GM12878 (cell line): Measurements from ENCODE around the gene MYBPC2. TPM values are rescaled to one million over a fixed set of nuclear protein-coding genes. Genes with fewer than 3 reads are reported as not detected.
A peak's percentile ranks its signal among the peaks of the same experiment; 100 is the strongest.

Experiments used
- ATAC-seq: fragments of 200-7000 bp; cut with Tn5 transposase; 3 replicates; pipeline ENCODE4 v1.9.1; 2020; ENCODE audit warnings: mild to moderate bottlenecking, moderate library complexity
- BruUV-seq: library from RNA; stranded (reverse); fragments of 400-500 nt; replicated peaks from 2 replicates; lab custom pipeline; 2021; lab: Mats Ljungman, UMichigan
- CTCF ChIA-PET: fragments of 300-600 bp; sonication (Branson Sonifier 250); formaldehyde crosslinking; extraction: SDS; loops from one replicate; lab custom pipeline; 2021; ENCODE audit warnings: inconsistent platforms; lab: Yijun Ruan, JAX
- POLR2A ChIA-PET: fragments of 350-600 bp; formaldehyde crosslinking; extraction: SDS; loops from one replicate; lab custom pipeline; 2021; ENCODE audit warnings: inconsistent platforms; lab: Charles Lee
- RAD21 ChIA-PET: fragments of 300-600 bp; sonication (Branson Sonifier 250); formaldehyde crosslinking; loops from one replicate; lab custom pipeline; 2023; ENCODE audit warnings: antibody characterized with exemption; ENCODE audit not compliant: unreplicated experiment; lab: Charles Lee
- SMC1A ChIA-PET: fragments of 300-600 bp; sonication (Branson Sonifier 250); formaldehyde crosslinking; loops from one replicate; lab custom pipeline; 2023; ENCODE audit not compliant: unreplicated experiment, uncharacterized antibody; lab: Charles Lee
- DNase-seq: peaks from one replicate; pipeline ENCODE4 v3.0.0-alpha.2; 2011; ENCODE audit warnings: low read depth, low spot score
- FAIRE-seq: peaks from 3 replicates; lab custom pipeline; 2011; peaks lifted over from hg19 to GRCh38; lab: Jason Lieb, UNC
- H2AFZ ChIP-seq: 2 replicates; pipeline ENCODE4 v1.6.0; 2011; ENCODE audit warnings: low read depth, low read length, control low read depth; ENCODE audit not compliant: control insufficient read depth
- H3K27ac ChIP-seq: 2 replicates; pipeline ENCODE4 v1.5.1; 2011; ENCODE audit warnings: control low read depth; ENCODE audit not compliant: control insufficient read depth, insufficient read depth
- H3K27me3 ChIP-seq, 2 experiments: replicated peaks in 1 of 2; 2 replicates each; pipeline versions ENCODE4 v1.6.0 to v1.6.1; 2011; ENCODE audit warnings: low read length in 1 of 2; ENCODE audit not compliant: control insufficient read depth in 2 of 2, insufficient read depth in 2 of 2
- H3K36me3 ChIP-seq, 2 experiments: 2 replicates each; pipeline ENCODE4 v1.5.1; 2011; ENCODE audit warnings: low read length in 1 of 2; ENCODE audit not compliant: control insufficient read depth in 2 of 2, insufficient read depth in 2 of 2
- H3K4me1 ChIP-seq: 2 replicates; pipeline ENCODE4 v1.6.1; 2011; ENCODE audit warnings: mild to moderate bottlenecking, low read length, moderate library complexity, mixed read lengths; ENCODE audit not compliant: control insufficient read depth, insufficient read depth
- H3K4me2 ChIP-seq: 2 replicates; pipeline ENCODE4 v1.6.0; 2011; ENCODE audit warnings: control low read depth; ENCODE audit not compliant: control insufficient read depth, insufficient read depth
- H3K4me3 ChIP-seq: fragments of 200-600 bp; sonication (generic); 2 replicates; pipeline ENCODE4 v1.5.1; 2016
- H3K79me2 ChIP-seq: 2 replicates; pipeline ENCODE4 v1.6.0; 2011; ENCODE audit warnings: low read length; ENCODE audit not compliant: control insufficient read depth, insufficient read depth
- H3K9ac ChIP-seq: 2 replicates; pipeline ENCODE4 v1.8.0; 2011; ENCODE audit warnings: low read length, control low read depth, mixed read lengths; ENCODE audit not compliant: control insufficient read depth, insufficient read depth
- H3K9me3 ChIP-seq: replicated peaks from 3 replicates; pipeline ENCODE4 v1.5.1; 2011; ENCODE audit warnings: mild to moderate bottlenecking, low read length; ENCODE audit not compliant: control insufficient read depth, insufficient read depth
- H4K20me1 ChIP-seq: 2 replicates; pipeline ENCODE4 v1.6.0; 2011; ENCODE audit not compliant: control insufficient read depth, insufficient read depth
- CHD4 ChIP-seq: fragments of 200-600 bp; sonication (generic); IDR thresholded peaks from 2 replicates; pipeline ENCODE4 v1.6.1; 2016; ENCODE audit warnings: mild to moderate bottlenecking
- CREB1 ChIP-seq: IDR thresholded peaks from 2 replicates; pipeline ENCODE4 v1.6.1; 2012; ENCODE audit warnings: low read depth, mild to moderate bottlenecking, inconsistent platforms
- E2F4 ChIP-seq: IDR thresholded peaks from 2 replicates; pipeline ENCODE4 v1.6.1; 2012; ENCODE audit warnings: low read depth, low read length, improper control_type of control experiment
- ESRRA ChIP-seq: IDR thresholded peaks from 2 replicates; pipeline ENCODE4 v1.6.1; 2012; ENCODE audit warnings: mild to moderate bottlenecking, low read length, improper control_type of control experiment
- FOS ChIP-seq: IDR thresholded peaks from 3 replicates; pipeline ENCODE4 v1.6.1; 2011; ENCODE audit warnings: borderline replicate concordance; ENCODE audit not compliant: insufficient read length; ENCODE audit errors: extremely low read depth
- HDAC6 ChIP-seq: fragments of 200-600 bp; sonication (generic); IDR thresholded peaks from one replicate; pipeline ENCODE4 v1.8.0; 2017; ENCODE audit warnings: antibody characterized with exemption; ENCODE audit not compliant: unreplicated experiment
- IRF5 ChIP-seq: fragments of 450-650 bp; IDR thresholded peaks from 2 replicates; pipeline ENCODE4 v1.6.1; 2017; ENCODE audit warnings: borderline replicate concordance
- KLF5 ChIP-seq: fragments of 450-650 bp; IDR thresholded peaks from 2 replicates; pipeline ENCODE4 v1.6.1; 2014; ENCODE audit warnings: mild to moderate bottlenecking; ENCODE audit not compliant: partially characterized antibody
- MTA2 ChIP-seq: fragments of 450-650 bp; IDR thresholded peaks from 2 replicates; pipeline ENCODE4 v1.6.1; 2016; ENCODE audit warnings: low read depth, mild to moderate bottlenecking, moderate library complexity
- MYC ChIP-seq: IDR thresholded peaks from 2 replicates; pipeline ENCODE4 v1.6.1; 2011; ENCODE audit warnings: mild to moderate bottlenecking, low read length, moderate library complexity, inconsistent platforms; ENCODE audit not compliant: insufficient read depth, insufficient replicate concordance, insufficient read length, severe bottlenecking
- RAD21 ChIP-seq: IDR thresholded peaks from 2 replicates; pipeline ENCODE4 v1.6.1; 2011; ENCODE audit warnings: mild to moderate bottlenecking, low read depth, low read length, moderate library complexity; ENCODE audit not compliant: insufficient read depth
- SIN3A ChIP-seq: IDR thresholded peaks from 2 replicates; pipeline ENCODE4 v1.6.1; 2012; ENCODE audit warnings: low read depth, low read length, improper control_type of control experiment
- SRF ChIP-seq, 2 experiments: IDR thresholded peaks; 2 replicates each; pipeline ENCODE4 v1.6.1; 2011; ENCODE audit warnings: low read depth in 2 of 2, low read length in 2 of 2, mild to moderate bottlenecking in 1 of 2, moderate library complexity in 1 of 2
- STAT3 ChIP-seq: IDR thresholded peaks from 2 replicates; pipeline ENCODE4 v1.6.1; 2011; ENCODE audit warnings: low read depth, low read length, improper control_type of control experiment
- ZBTB40 ChIP-seq: fragments of 450-650 bp; IDR thresholded peaks from 2 replicates; pipeline ENCODE4 v1.6.1; 2016; ENCODE audit warnings: mild to moderate bottlenecking, moderate library complexity, borderline replicate concordance
- WGBS: methylation state at CpG from one replicate; pipeline ENCODE4 v1.1.6; 2016; ENCODE audit warnings: low lambda C conversion rate; ENCODE audit not compliant: insufficient replicate concordance, insufficient coverage; ENCODE audit errors: missing lambda C conversion rate; 5-methylcytosine and 5-hydroxymethylcytosine counted together
- in situ Hi-C: fragments of 300-500 bp; cut with MboI; formaldehyde crosslinking; loops from 9 replicates; pipeline ENCODE4 v1.14.3; 2018; ENCODE audit warnings: mixed read lengths
- intact Hi-C: fragments of 100-400 bp; cut with micrococcal nuclease; formaldehyde crosslinking; loops from one replicate; pipeline ENCODE4 v1.14.2; 2022; ENCODE audit not compliant: unreplicated experiment
- polyA plus RNA-seq, 11 experiments: library from polyadenylated mRNA; depleted of rRNA in 4 of 11; unstranded in 6 of 11; stranded (reverse) in 5 of 11; fragments of >200 nt; fragmentation: Nextera tagmentation in 4 of 11; fragmentation: Illumina TruSeq in 1 of 11; extraction: Ambion mirVana in 4 of 11; extraction: Trizol in 1 of 11; gene quantifications; 1 replicate in 1 of 11; 2 replicates in 10 of 11; pipeline versions ENCODE4 v1.2.1 to v1.2.3, GENCODE V29; 2011 to 2016; ENCODE audit warnings: inconsistent platforms in 2 of 11, missing spikeins in 2 of 11, low read depth in 1 of 11
- total RNA-seq, 4 experiments: library from RNA; depleted of rRNA in 3 of 4; stranded (reverse); fragments of >200 nt in 3 of 4; fragmentation: Illumina TruSeq in 1 of 4; extraction: Trizol in 1 of 4; gene quantifications; 2 replicates each; pipeline versions ENCODE4 v1.2.1 to v1.2.3, GENCODE V29; 2013 to 2021

Gene MYBPC2
- total and polyA plus RNA-seq, 10 of the 15 experiments (the other 5 are each of a cell fraction or from before 2014, with no cell fraction given) = 0.09 to 2.6 (median 0.61) TPM

- no peak for TF ChIP-seq E2F4
- 0 out of 2 replicates have a peak, but pooled peaks have one; percentile 40 for TF ChIP-seq SIN3A
- TF ChIP-seq ESRRA = no peak
Measured at GRCh38 chr19:50419022-50419579, 13.6 kb upstream of the MYBPC2 start (continued).

- ChIA-PET SMC1A (interaction anchor here (1.0 to 2.1 kb wide), 5 partner anchors 11 to 77 kb away, joined by 3 to 10 read pairs (median 4); partner anchors contain the start of gene POLD1), CTCF (interaction anchor here (1.3 to 3.1 kb wide), 6 partner anchors 41 to 137 kb away, joined by 3 to 19 read pairs (median 6); no protein-coding TSS in a partner anchor), RAD21 (interaction anchor here (0.7 to 2.7 kb wide), 5 partner anchors 36 to 87 kb away, joined by 3 to 14 read pairs (median 6); partner anchors contain the start of genes NAPSA and POLD1), POLR2A (interaction anchor here (1.0 to 4.8 kb wide), 9 partner anchors 10 to 525 kb away, joined by 3 to 26 read pairs (median 5); partner anchors contain the start of gene POLD1)
- FAIRE-seq (peak; percentile 38), ATAC-seq (peak; percentile 2), DNase-seq (no peak)
- 3% methylated on average over 8 of the region's 8 CpGs for WGBS
- H3K4me1 ChIP-seq = peaks cover 44% of the 10 kb centered on the region
- peak overlapping the region; percentile 79 for H3K27ac ChIP-seq
- no peaks in the 10 kb centered on the region for H3K9me3 ChIP-seq
- peak overlapping the region; percentile 60 for H3K9ac ChIP-seq
- H3K36me3 ChIP-seq = peaks cover 7 to 9% of the 10 kb centered on the region in 2 experiments; a peak in 3 of 4 replicates
- peaks cover 4% of the 10 kb centered on the region for H4K20me1 ChIP-seq
- peak overlapping the region; percentile 78 for H3K4me3 ChIP-seq
- no TSS peak for BruUV-seq
- intact Hi-C loops = loop anchor here (2.0 kb wide), 3 partner anchors 13 to 51 kb away; partner anchors contain the start of gene MYBPC2
- H3K27me3 ChIP-seq = no peaks in the 10 kb centered on the region
- in situ Hi-C loops = no loop called here
- H2AFZ ChIP-seq = no peak overlapping the region
- peaks cover 33% of the 10 kb centered on the region for H3K79me2 ChIP-seq
- H3K4me2 ChIP-seq = peak overlapping the region; percentile 61
- TF ChIP-seq CHD4 (no peak), ZBTB40 (0 out of 2 replicates have a peak, but pooled peaks have one; percentile 13), MYC (no peak), STAT3 (no peak), HDAC6 (no peak), RAD21 (no peak), SRF (IDR thresholded peaks at IDR 0.05; ENCODE audit: low read depth in 2 of 2, low read length in 2 of 2) (no peak), FOS (no peak), MTA2 (peak; percentile 49; the same call in 1 of the 2 replicates), CREB1 (peak; percentile 54), IRF5 (no peak), KLF5 (no peak)
Measured at GRCh38 chr19:50419580-50420035, 13.1 kb upstream of the MYBPC2 start.
